ENCODE data around the gene NLN.

DNA sequence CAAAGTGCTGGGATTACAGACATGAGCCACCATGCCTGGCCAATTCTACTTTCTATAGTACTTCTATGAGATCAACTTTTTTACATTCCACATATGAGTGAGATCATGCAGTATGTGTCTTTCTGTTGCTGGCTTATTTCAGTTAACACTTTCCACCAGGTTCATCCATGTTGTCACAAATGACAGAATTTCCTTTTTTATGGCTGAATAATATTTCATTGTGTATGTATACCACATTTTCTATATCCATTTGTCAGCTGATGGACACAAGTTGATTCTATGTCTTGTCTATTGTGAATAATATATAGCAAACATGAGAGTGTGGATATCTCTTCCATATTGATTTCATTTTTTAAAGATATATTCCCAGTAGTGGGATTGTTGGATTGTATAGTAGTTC is 17.2 kb downstream of the NLN start:
- TF ChIP-seq, protein P1, sequence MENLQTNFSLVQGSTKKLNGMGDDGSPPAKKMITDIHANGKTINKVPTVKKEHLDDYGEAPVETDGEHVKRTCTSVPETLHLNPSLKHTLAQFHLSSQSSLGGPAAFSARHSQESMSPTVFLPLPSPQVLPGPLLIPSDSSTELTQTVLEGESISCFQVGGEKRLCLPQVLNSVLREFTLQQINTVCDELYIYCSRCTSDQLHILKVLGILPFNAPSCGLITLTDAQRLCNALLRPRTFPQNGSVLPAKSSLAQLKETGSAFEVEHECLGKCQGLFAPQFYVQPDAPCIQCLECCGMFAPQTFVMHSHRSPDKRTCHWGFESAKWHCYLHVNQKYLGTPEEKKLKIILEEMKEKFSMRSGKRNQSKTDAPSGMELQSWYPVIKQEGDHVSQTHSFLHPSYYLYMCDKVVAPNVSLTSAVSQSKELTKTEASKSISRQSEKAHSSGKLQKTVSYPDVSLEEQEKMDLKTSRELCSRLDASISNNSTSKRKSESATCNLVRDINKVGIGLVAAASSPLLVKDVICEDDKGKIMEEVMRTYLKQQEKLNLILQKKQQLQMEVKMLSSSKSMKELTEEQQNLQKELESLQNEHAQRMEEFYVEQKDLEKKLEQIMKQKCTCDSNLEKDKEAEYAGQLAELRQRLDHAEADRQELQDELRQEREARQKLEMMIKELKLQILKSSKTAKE (CRISPR knock-in tag; IDR thresholded peaks at IDR 0.05; ENCODE audit: borderline replicate concordance): no peak
- TF ChIP-seq JUN (CRISPR knock-in tag; IDR thresholded peaks at IDR 0.05) (no peak), MTA1 (CRISPR knock-in tag; IDR thresholded peaks at IDR 0.05; ENCODE audit: borderline replicate concordance) (no peak), CEBPB (IDR thresholded peaks at IDR 0.05; ENCODE audit: borderline replicate concordance, low read depth, low read length) (no peak), EZH2 (conservative IDR thresholded peaks at IDR 0.05; ENCODE audit: low read depth, low read length) (no peak), PCBP1 (IDR thresholded peaks at IDR 0.05; ENCODE audit: borderline replicate concordance, low read depth, low read length) (no peak)
- TF ChIP-seq, protein P2, sequence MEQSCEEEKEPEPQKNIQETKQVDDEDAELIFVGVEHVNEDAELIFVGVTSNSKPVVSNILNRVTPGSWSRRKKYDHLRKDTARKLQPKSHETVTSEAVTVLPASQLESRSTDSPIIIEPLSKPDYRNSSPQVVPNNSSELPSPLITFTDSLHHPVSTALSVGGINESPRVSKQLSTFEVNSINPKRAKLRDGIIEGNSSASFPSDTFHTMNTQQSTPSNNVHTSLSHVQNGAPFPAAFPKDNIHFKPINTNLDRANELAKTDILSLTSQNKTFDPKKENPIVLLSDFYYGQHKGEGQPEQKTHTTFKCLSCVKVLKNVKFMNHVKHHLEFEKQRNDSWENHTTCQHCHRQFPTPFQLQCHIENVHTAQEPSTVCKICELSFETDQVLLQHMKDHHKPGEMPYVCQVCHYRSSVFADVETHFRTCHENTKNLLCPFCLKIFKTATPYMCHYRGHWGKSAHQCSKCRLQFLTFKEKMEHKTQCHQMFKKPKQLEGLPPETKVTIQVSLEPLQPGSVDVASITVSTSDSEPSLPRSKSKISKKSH (CRISPR knock-in tag; IDR thresholded peaks at IDR 0.05; ENCODE audit: borderline replicate concordance): no peak

All from HepG2 (cell line).